ENCODE measurements around the gene TNS1.
A peak's percentile ranks its signal among the peaks of the same experiment; 100 is the strongest.
"Not testable (repeated sequence)": the region's sequence is repeated elsewhere in the genome, so short reads cannot be mapped to it uniquely, and the experiment has no call there.

Gene TNS1

GRCh38 chr2:218002845-218003180 lies at the start of gene TNS1:
Gene TNS1, minus strand, starts transcription at chr2:218002995. Its CDS starts 123 bp downstream, at chr2:218002872.
- no peak for DNase-seq

GRCh38 chr2:218051903-218052302 lies 49.1 kb upstream of the TNS1 start:
- DNase-seq: no peak

- DNase-seq: no peak
These were observed 44.9 kb upstream of the TNS1 start for GRCh38 chr2:218047536-218048225.

GRCh38 chr2:218046238-218046637 lies 43.4 kb upstream of the TNS1 start:
- DNase-seq: no peak

- not testable (repeated sequence) for DNase-seq
These were observed 41.8 kb upstream of the TNS1 start for GRCh38 chr2:218044599-218044998.

- no peak for DNase-seq
These were observed 40.9 kb upstream of the TNS1 start for GRCh38 chr2:218043701-218044109.

GRCh38 chr2:218043100-218043499 lies 40.3 kb upstream of the TNS1 start:
- no peak for DNase-seq

GRCh38 chr2:218041302-218042168 lies 38.7 kb upstream of the TNS1 start:
- no peak for DNase-seq

- DNase-seq: no peak
These were observed 38.1 kb upstream of the TNS1 start for GRCh38 chr2:218040883-218041282.

GRCh38 chr2:218039171-218039570 lies 36.4 kb upstream of the TNS1 start:
- DNase-seq: no peak

- DNase-seq: no peak
These were observed 33.6 kb upstream of the TNS1 start for GRCh38 chr2:218036371-218036770.

GRCh38 chr2:218035463-218036100 lies 32.8 kb upstream of the TNS1 start:
- DNase-seq: no peak

- peak; percentile 52 for DNase-seq
These were observed 31.9 kb upstream of the TNS1 start for GRCh38 chr2:218034497-218035213.

GRCh38 chr2:218033590-218034496 lies 31.0 kb upstream of the TNS1 start:
- DNase-seq: no peak

GRCh38 chr2:218033208-218033589 lies 30.4 kb upstream of the TNS1 start:
- DNase-seq: no peak

- DNase-seq: no peak
These were observed 29.8 kb upstream of the TNS1 start for GRCh38 chr2:218032336-218033171.

GRCh38 chr2:218031771-218032257 lies 29.0 kb upstream of the TNS1 start:
- DNase-seq: no peak

- DNase-seq: no peak
These were observed 28.5 kb upstream of the TNS1 start for GRCh38 chr2:218031261-218031660.

- DNase-seq: no peak
These were observed 27.8 kb upstream of the TNS1 start for GRCh38 chr2:218030409-218031195.
